WTC11 (cell line): ENCODE measurements around the gene RPN1.
"Not testable (repeated sequence)": the region's sequence is repeated elsewhere in the genome, so short reads cannot be mapped to it uniquely, and the experiment has no call there.

Experiments
- ETV6 ChIP-seq: sonication (generic); formaldehyde crosslinking; IDR thresholded peaks from 2 replicates; pipeline ENCODE4 v1.8.1; 2022; ENCODE audit warnings: mild to moderate bottlenecking, missing genetic modification reagents
- GABPB1 ChIP-seq: sonication (generic); formaldehyde crosslinking; IDR thresholded peaks from 2 replicates; pipeline ENCODE4 v1.8.1; 2023; ENCODE audit warnings: mild to moderate bottlenecking, missing genetic modification reagents
- RELA ChIP-seq: sonication (generic); formaldehyde crosslinking; IDR thresholded peaks from 2 replicates; pipeline ENCODE4 v1.8.1; 2022; ENCODE audit warnings: missing genetic modification reagents, mild to moderate bottlenecking, borderline replicate concordance
- SOX15 ChIP-seq: fragments of 250-450 bp; sonication (Bioruptor Pico); IDR thresholded peaks from 2 replicates; pipeline ENCODE4 v1.9.0; 2021; ENCODE audit warnings: mild to moderate bottlenecking
- TCF7 ChIP-seq: sonication (generic); formaldehyde crosslinking; IDR thresholded peaks from 2 replicates; pipeline ENCODE4 v1.8.0; 2022; ENCODE audit warnings: mild to moderate bottlenecking, low read depth, missing genetic modification reagents, moderate library complexity
- ZNF317 ChIP-seq: sonication (generic); formaldehyde crosslinking; IDR thresholded peaks from 2 replicates; pipeline ENCODE4 v1.8.1; 2023; ENCODE audit warnings: low read depth, mild to moderate bottlenecking, moderate library complexity, missing genetic modification reagents, borderline replicate concordance
- TF ChIP-seq, protein P1 (sequence below): fragments of 200-600 bp; IDR thresholded peaks from 2 replicates; pipeline ENCODE4 v1.8.0; 2022; ENCODE audit warnings: antibody characterized with exemption
- TF ChIP-seq, protein P2 (sequence below): sonication (generic); formaldehyde crosslinking; IDR thresholded peaks from 2 replicates; pipeline ENCODE4 v1.8.0; 2022; ENCODE audit warnings: mild to moderate bottlenecking, missing genetic modification reagents
- TF ChIP-seq, protein P3 (sequence below): sonication (generic); formaldehyde crosslinking; IDR thresholded peaks from 2 replicates; pipeline ENCODE4 v1.8.0; 2023; ENCODE audit warnings: missing genetic modification reagents, mild to moderate bottlenecking, borderline replicate concordance

DNA sequence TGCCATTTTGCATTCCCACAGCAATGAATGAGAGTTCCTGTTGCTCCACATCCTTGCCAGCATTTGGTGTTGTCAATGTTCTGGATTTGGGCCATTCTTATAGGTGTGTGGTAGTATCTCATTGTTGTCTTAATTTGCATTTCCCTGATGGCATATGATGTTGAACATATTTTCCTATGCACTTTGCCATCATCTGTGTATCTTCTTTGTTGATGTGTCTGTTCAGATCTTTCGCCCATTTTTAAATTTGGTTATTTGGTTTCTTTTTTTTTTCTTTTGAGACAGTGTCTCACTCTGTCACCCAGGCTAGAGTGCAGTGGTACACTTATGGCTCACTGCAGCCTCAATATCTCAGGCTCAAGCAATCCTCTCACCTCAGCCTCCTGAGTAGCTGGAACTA, 60.6 kb downstream of the RPN1 start:
- TF ChIP-seq, protein P1, sequence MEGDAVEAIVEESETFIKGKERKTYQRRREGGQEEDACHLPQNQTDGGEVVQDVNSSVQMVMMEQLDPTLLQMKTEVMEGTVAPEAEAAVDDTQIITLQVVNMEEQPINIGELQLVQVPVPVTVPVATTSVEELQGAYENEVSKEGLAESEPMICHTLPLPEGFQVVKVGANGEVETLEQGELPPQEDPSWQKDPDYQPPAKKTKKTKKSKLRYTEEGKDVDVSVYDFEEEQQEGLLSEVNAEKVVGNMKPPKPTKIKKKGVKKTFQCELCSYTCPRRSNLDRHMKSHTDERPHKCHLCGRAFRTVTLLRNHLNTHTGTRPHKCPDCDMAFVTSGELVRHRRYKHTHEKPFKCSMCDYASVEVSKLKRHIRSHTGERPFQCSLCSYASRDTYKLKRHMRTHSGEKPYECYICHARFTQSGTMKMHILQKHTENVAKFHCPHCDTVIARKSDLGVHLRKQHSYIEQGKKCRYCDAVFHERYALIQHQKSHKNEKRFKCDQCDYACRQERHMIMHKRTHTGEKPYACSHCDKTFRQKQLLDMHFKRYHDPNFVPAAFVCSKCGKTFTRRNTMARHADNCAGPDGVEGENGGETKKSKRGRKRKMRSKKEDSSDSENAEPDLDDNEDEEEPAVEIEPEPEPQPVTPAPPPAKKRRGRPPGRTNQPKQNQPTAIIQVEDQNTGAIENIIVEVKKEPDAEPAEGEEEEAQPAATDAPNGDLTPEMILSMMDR, result not testable (repeated sequence)
- TF ChIP-seq, protein P2, sequence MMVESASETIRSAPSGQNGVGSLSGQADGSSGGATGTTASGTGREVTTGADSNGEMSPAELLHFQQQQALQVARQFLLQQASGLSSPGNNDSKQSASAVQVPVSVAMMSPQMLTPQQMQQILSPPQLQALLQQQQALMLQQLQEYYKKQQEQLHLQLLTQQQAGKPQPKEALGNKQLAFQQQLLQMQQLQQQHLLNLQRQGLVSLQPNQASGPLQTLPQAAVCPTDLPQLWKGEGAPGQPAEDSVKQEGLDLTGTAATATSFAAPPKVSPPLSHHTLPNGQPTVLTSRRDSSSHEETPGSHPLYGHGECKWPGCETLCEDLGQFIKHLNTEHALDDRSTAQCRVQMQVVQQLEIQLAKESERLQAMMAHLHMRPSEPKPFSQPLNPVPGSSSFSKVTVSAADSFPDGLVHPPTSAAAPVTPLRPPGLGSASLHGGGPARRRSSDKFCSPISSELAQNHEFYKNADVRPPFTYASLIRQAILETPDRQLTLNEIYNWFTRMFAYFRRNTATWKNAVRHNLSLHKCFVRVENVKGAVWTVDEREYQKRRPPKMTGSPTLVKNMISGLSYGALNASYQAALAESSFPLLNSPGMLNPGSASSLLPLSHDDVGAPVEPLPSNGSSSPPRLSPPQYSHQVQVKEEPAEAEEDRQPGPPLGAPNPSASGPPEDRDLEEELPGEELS (CRISPR knock-in tag), result not testable (repeated sequence)
- not testable (repeated sequence) for TF ChIP-seq TCF7, ETV6, RELA, GABPB1, ZNF317, SOX15 (CRISPR knock-in tag)
- TF ChIP-seq, protein P3, sequence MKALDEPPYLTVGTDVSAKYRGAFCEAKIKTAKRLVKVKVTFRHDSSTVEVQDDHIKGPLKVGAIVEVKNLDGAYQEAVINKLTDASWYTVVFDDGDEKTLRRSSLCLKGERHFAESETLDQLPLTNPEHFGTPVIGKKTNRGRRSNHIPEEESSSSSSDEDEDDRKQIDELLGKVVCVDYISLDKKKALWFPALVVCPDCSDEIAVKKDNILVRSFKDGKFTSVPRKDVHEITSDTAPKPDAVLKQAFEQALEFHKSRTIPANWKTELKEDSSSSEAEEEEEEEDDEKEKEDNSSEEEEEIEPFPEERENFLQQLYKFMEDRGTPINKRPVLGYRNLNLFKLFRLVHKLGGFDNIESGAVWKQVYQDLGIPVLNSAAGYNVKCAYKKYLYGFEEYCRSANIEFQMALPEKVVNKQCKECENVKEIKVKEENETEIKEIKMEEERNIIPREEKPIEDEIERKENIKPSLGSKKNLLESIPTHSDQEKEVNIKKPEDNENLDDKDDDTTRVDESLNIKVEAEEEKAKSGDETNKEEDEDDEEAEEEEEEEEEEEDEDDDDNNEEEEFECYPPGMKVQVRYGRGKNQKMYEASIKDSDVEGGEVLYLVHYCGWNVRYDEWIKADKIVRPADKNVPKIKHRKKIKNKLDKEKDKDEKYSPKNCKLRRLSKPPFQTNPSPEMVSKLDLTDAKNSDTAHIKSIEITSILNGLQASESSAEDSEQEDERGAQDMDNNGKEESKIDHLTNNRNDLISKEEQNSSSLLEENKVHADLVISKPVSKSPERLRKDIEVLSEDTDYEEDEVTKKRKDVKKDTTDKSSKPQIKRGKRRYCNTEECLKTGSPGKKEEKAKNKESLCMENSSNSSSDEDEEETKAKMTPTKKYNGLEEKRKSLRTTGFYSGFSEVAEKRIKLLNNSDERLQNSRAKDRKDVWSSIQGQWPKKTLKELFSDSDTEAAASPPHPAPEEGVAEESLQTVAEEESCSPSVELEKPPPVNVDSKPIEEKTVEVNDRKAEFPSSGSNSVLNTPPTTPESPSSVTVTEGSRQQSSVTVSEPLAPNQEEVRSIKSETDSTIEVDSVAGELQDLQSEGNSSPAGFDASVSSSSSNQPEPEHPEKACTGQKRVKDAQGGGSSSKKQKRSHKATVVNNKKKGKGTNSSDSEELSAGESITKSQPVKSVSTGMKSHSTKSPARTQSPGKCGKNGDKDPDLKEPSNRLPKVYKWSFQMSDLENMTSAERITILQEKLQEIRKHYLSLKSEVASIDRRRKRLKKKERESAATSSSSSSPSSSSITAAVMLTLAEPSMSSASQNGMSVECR, result not testable (repeated sequence)
